Panc1 (cell line): ENCODE data around the gene CORO1C. TPM values are rescaled to one million over a fixed set of nuclear protein-coding genes. Genes with fewer than 3 reads are reported as not detected.

Experiments
- ATAC-seq: fragments of 200-7000 bp; cut with Tn5 transposase; 2 replicates; pipeline ENCODE4 v1.9.1; 2020; ENCODE audit warnings: mild to moderate bottlenecking, moderate library complexity
- BruUV-seq: library from RNA; stranded (reverse); fragments of 400-500 nt; replicated peaks from 2 replicates; lab custom pipeline; 2021; lab: Mats Ljungman, UMichigan
- CTCF ChIA-PET: fragments of 300-600 bp; sonication (Branson Sonifier 250); formaldehyde crosslinking; loops from one replicate; lab custom pipeline; 2022; ENCODE audit warnings: antibody characterized with exemption; lab: Charles Lee
- POLR2A ChIA-PET: fragments of 300-600 bp; sonication (Branson Sonifier 250); formaldehyde crosslinking; loops from one replicate; lab custom pipeline; 2022; ENCODE audit warnings: antibody characterized with exemption; lab: Charles Lee
- DNase-seq: peaks from one replicate; pipeline ENCODE4 v3.0.0-alpha.2; 2010; ENCODE audit warnings: low read depth, low spot score
- H3K27ac ChIP-seq: 2 replicates; pipeline ENCODE4 v1.5.1; 2011; ENCODE audit warnings: mild to moderate bottlenecking, low read length, inconsistent platforms
- H3K27me3 ChIP-seq: fragments of 200-500 bp; sonication (Bioruptor generic); 2 replicates; pipeline ENCODE4 v1.6.0; 2014; ENCODE audit warnings: low read length, inconsistent platforms; ENCODE audit not compliant: control insufficient read depth, insufficient read depth
- H3K36me3 ChIP-seq: fragments of 200-500 bp; sonication (Bioruptor generic); 2 replicates; pipeline ENCODE4 v1.5.1; 2014; ENCODE audit warnings: inconsistent platforms, mild to moderate bottlenecking, low read length, moderate library complexity; ENCODE audit not compliant: control insufficient read depth, insufficient read depth
- H3K4me1 ChIP-seq: 2 replicates; pipeline ENCODE4 v1.5.1; 2011; ENCODE audit warnings: inconsistent platforms, mild to moderate bottlenecking, low read length, moderate library complexity; ENCODE audit not compliant: control insufficient read depth, insufficient read depth
- H3K4me3 ChIP-seq, 2 experiments: 2 replicates each; pipeline ENCODE4 v1.5.1; 2011 to 2012; ENCODE audit warnings: low read depth in 2 of 2, low read length in 2 of 2, mild to moderate bottlenecking in 2 of 2, inconsistent platforms in 1 of 2, moderate library complexity in 1 of 2
- H3K9me3 ChIP-seq: fragments of 200-500 bp; sonication (Bioruptor generic); 2 replicates; pipeline ENCODE4 v1.5.1; 2014; ENCODE audit warnings: low read depth, mild to moderate bottlenecking, inconsistent platforms, low read length, moderate library complexity; ENCODE audit not compliant: control insufficient read depth, insufficient read depth
- POLR2AphosphoS5 ChIP-seq: IDR thresholded peaks from 2 replicates; pipeline ENCODE4 v1.6.1; 2012; ENCODE audit warnings: mild to moderate bottlenecking, low read depth, low read length, moderate library complexity
- SIN3A ChIP-seq: IDR thresholded peaks from 2 replicates; pipeline ENCODE4 v1.6.1; 2012; ENCODE audit warnings: low read depth, mild to moderate bottlenecking, low read length, moderate library complexity, borderline replicate concordance; ENCODE audit not compliant: insufficient read depth
- TCF7L2 ChIP-seq: IDR thresholded peaks from 2 replicates; pipeline ENCODE4 v1.6.1; 2011; ENCODE audit warnings: mild to moderate bottlenecking, low read depth, low read length, inconsistent platforms
- in situ Hi-C: cut with HindIII; loops from 2 replicates; pipeline ENCODE4 v1.10.0; 2016; ENCODE audit warnings: low sequenced_read_pairs, low pct_unique_long_range_greater_than_20kb
- intact Hi-C: fragments of 100-400 bp; cut with micrococcal nuclease; formaldehyde crosslinking; loops from one replicate; pipeline ENCODE4 v1.10.0; 2022; ENCODE audit not compliant: unreplicated experiment
- total RNA-seq: library from RNA; stranded (reverse); gene quantifications from one replicate; pipeline ENCODE4 v1.2.1, GENCODE V29; 2021; ENCODE audit not compliant: unreplicated experiment
- TF ChIP-seq, protein P1 (sequence below), 2 experiments: IDR thresholded peaks; 2 replicates each; pipeline ENCODE4 v1.6.1; 2011 to 2012; ENCODE audit warnings: low read depth in 2 of 2, control low read depth in 1 of 2, low read length in 1 of 2, mild to moderate bottlenecking in 1 of 2, moderate library complexity in 1 of 2; ENCODE audit not compliant: insufficient read depth in 1 of 2
- TF ChIP-seq, protein P2 (sequence below): fragments of 450-650 bp; IDR thresholded peaks from 2 replicates; pipeline ENCODE4 v1.5.1; 2017; ENCODE audit warnings: mild to moderate bottlenecking

Gene CORO1C
- total RNA-seq, 1 experiment from 2014 or later = 165 TPM

DNA sequence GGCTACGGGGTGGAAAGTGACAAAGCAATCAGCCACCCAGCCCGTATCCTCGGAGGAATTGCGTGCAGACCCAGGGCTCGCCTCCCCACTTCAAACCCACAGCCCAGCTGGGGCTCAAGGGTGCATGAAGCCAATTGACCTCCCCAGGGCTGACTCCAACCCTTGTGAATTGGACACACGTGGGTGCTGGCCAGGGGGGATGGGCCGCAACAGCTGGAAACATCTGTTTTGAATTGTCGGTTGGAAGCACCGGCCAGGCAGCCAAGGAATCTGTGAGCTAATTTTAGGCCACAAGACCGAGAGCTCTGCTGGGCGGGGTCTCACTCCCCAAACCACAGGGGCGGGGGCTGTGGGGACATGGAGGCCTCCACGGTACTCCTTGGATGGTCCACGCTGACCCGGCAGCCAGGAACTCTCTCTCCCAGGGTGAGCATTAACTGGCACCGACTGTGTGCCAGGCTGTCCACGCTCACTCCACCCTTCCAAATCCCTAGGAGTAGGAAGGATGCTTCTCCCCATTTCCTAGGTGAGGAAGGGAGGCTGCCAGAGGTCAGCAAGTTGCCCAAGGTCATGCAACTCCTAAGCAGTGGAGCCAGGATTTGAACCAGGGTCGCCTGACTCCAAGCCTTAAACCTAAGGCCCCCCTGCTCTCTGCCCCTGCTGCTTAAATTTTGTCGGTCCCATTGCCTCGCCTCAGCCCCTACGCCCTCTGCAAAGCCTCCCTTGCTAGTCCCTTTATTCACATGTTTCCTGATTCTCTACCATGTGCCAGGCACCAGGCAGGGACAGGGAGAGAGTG lies 121.6 kb downstream of the CORO1C start:
- H3K36me3 ChIP-seq = no peaks in the 10 kb centered on the region
- TF ChIP-seq, protein P1, sequence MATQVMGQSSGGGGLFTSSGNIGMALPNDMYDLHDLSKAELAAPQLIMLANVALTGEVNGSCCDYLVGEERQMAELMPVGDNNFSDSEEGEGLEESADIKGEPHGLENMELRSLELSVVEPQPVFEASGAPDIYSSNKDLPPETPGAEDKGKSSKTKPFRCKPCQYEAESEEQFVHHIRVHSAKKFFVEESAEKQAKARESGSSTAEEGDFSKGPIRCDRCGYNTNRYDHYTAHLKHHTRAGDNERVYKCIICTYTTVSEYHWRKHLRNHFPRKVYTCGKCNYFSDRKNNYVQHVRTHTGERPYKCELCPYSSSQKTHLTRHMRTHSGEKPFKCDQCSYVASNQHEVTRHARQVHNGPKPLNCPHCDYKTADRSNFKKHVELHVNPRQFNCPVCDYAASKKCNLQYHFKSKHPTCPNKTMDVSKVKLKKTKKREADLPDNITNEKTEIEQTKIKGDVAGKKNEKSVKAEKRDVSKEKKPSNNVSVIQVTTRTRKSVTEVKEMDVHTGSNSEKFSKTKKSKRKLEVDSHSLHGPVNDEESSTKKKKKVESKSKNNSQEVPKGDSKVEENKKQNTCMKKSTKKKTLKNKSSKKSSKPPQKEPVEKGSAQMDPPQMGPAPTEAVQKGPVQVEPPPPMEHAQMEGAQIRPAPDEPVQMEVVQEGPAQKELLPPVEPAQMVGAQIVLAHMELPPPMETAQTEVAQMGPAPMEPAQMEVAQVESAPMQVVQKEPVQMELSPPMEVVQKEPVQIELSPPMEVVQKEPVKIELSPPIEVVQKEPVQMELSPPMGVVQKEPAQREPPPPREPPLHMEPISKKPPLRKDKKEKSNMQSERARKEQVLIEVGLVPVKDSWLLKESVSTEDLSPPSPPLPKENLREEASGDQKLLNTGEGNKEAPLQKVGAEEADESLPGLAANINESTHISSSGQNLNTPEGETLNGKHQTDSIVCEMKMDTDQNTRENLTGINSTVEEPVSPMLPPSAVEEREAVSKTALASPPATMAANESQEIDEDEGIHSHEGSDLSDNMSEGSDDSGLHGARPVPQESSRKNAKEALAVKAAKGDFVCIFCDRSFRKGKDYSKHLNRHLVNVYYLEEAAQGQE (IDR thresholded peaks at IDR 0.05; ENCODE audit: insufficient read depth in 1 of 2, low read depth in 2 of 2, low read length in 1 of 2) = no peak
- TF ChIP-seq, protein P2, sequence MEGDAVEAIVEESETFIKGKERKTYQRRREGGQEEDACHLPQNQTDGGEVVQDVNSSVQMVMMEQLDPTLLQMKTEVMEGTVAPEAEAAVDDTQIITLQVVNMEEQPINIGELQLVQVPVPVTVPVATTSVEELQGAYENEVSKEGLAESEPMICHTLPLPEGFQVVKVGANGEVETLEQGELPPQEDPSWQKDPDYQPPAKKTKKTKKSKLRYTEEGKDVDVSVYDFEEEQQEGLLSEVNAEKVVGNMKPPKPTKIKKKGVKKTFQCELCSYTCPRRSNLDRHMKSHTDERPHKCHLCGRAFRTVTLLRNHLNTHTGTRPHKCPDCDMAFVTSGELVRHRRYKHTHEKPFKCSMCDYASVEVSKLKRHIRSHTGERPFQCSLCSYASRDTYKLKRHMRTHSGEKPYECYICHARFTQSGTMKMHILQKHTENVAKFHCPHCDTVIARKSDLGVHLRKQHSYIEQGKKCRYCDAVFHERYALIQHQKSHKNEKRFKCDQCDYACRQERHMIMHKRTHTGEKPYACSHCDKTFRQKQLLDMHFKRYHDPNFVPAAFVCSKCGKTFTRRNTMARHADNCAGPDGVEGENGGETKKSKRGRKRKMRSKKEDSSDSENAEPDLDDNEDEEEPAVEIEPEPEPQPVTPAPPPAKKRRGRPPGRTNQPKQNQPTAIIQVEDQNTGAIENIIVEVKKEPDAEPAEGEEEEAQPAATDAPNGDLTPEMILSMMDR = no peak
- TF ChIP-seq POLR2AphosphoS5 (no peak), SIN3A (no peak), TCF7L2 (no peak)
- in situ Hi-C loops = no loop called here
- BruUV-seq = no TSS peak
- ATAC-seq (no peak), DNase-seq (no peak)
- no peak overlapping the region for H3K27ac ChIP-seq
- POLR2A ChIA-PET = no interaction called here
- no peaks in the 10 kb centered on the region for H3K9me3 ChIP-seq
- H3K4me1 ChIP-seq = peaks cover 17% of the 10 kb centered on the region
- CTCF ChIA-PET = no interaction called here
- H3K4me3 ChIP-seq = no peak overlapping the region
- H3K27me3 ChIP-seq = no peaks in the 10 kb centered on the region
- intact Hi-C loops = no loop called here

DNA sequence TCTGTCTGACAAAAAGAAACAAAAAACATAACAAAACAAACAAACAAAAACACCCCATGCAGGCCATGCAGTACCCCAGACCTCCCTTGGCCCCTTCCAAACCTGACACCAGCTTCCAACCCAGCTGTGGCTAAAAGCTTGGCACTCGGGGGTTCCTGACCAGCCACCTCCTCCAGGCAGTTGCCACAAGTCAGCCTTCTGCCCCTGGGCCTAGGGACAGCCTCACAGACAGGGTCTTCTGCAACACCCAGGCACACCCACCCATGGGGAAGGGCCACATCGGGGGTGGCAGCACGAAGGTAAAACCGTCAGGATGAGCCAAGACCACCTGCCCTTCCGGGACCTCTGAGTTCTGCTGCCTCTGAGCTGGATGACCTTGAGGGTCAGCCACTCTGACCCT lies 122.7 kb downstream of the CORO1C start:
- POLR2A ChIA-PET = no interaction called here
- H3K9me3 ChIP-seq = no peaks in the 10 kb centered on the region
- DNase-seq = no peak
- no peaks in the 10 kb centered on the region for H3K27me3 ChIP-seq
- H3K4me3 ChIP-seq = no peak overlapping the region
- CTCF ChIA-PET = no interaction called here
- H3K27ac ChIP-seq = no peak overlapping the region
- no peak for ATAC-seq
- BruUV-seq = no TSS peak
- H3K4me1 ChIP-seq = peaks cover 14% of the 10 kb centered on the region
- no peaks in the 10 kb centered on the region for H3K36me3 ChIP-seq
- TF ChIP-seq TCF7L2 (no peak), SIN3A (no peak), POLR2AphosphoS5 (no peak)
- TF ChIP-seq, protein P1 (IDR thresholded peaks at IDR 0.05; ENCODE audit: insufficient read depth in 1 of 2, low read depth in 2 of 2, low read length in 1 of 2) = no peak
- TF ChIP-seq, protein P2 = no peak
- in situ Hi-C loops (no loop called here), intact Hi-C loops (no loop called here)
